Esophagus muscularis mucosa (tissue), 4 donors: ENCODE measurements around the gene ZNF581. TPM values are rescaled to one million over a fixed set of nuclear protein-coding genes. Genes with fewer than 3 reads are reported as not detected.

Experiments used
- DNase-seq: peaks from one replicate; pipeline ENCODE4 v3.0.0-alpha.2; 2017; ENCODE audit errors: extremely low spot score
- H3K27ac ChIP-seq, 4 donors: fragments of 200-600 bp; sonication (generic); replicated peaks in 1 of 4; 1 replicate in 3 of 4; 2 replicates in 1 of 4; pipeline ENCODE4 v1.5.1; 2016 to 2019; ENCODE audit warnings: mild to moderate bottlenecking in 1 of 4
- H3K27me3 ChIP-seq, 4 donors: fragments of 200-600 bp; sonication (generic); one replicate each; pipeline versions ENCODE4 v1.5.1 to v1.6.0; 2016 to 2019
- H3K36me3 ChIP-seq, 4 donors: fragments of 200-600 bp; sonication (generic); one replicate each; pipeline ENCODE4 v1.5.1; 2016 to 2019
- H3K4me1 ChIP-seq, 4 donors: fragments of 200-600 bp; sonication (generic); one replicate each; pipeline ENCODE4 v1.5.1; 2016 to 2019
- H3K4me3 ChIP-seq, 4 donors: fragments of 200-600 bp; sonication (generic); 1 replicate in 2 of 4; 2 replicates in 2 of 4; pipeline ENCODE4 v1.5.1; 2016 to 2019; ENCODE audit warnings: mild to moderate bottlenecking in 4 of 4, moderate library complexity in 1 of 4
- H3K9me3 ChIP-seq, 4 donors: fragments of 200-600 bp; sonication (generic); 1 replicate in 3 of 4; 2 replicates in 1 of 4; pipeline ENCODE4 v1.5.1; 2016 to 2019
- CTCF ChIP-seq, 3 experiments: fragments of 200-600 bp in 2 of 3; fragments of 450-650 bp in 1 of 3; sonication (generic) in 2 of 3; IDR thresholded peaks; one replicate each; pipeline ENCODE4 v1.5.1; 2017 to 2019; ENCODE audit warnings: antibody characterized with exemption in 3 of 3, mild to moderate bottlenecking in 2 of 3, moderate library complexity in 1 of 3
- EP300 ChIP-seq: sonication (generic); formaldehyde crosslinking; IDR thresholded peaks from one replicate; pipeline ENCODE4 v1.6.1; 2017; ENCODE audit warnings: antibody characterized with exemption
- POLR2A ChIP-seq: fragments of 450-650 bp; IDR thresholded peaks from one replicate; pipeline ENCODE4 v1.6.1; 2017; ENCODE audit warnings: antibody characterized with exemption, moderate library complexity, mild to moderate bottlenecking, low read depth
- POLR2AphosphoS5 ChIP-seq, 2 donors: sonication (generic); formaldehyde crosslinking; IDR thresholded peaks; one replicate each; pipeline ENCODE4 v1.6.1; 2017; ENCODE audit warnings: antibody characterized with exemption in 2 of 2
- WGBS: methylation state at CpG from one replicate; pipeline ENCODE4 v1.1.5; 2018; 5-methylcytosine and 5-hydroxymethylcytosine counted together
- intact Hi-C: fragments of 100-400 bp; cut with DNase I; formaldehyde crosslinking; loops from one replicate; pipeline ENCODE4 v1.15.1; 2023
- total RNA-seq, 4 donors: library from RNA; depleted of rRNA; stranded (reverse); fragments of >200 nt; gene quantifications; one replicate each; pipeline versions ENCODE4 v1.1.0 to v1.2.1, GENCODE V29; 2016

The ZNF581 gene
- total RNA-seq, 4 donors from 2014 or later, result 13.3 to 26.6 (median 18.2) TPM

- peaks cover 62 to 100% (median 98%) of the 10 kb centered on the region in 4 donors for H3K36me3 ChIP-seq
- no peak overlapping the region for H3K4me3 ChIP-seq
- DNase-seq, result no peak
- 92% methylated on average over 30 of the region's 31 CpGs for WGBS
- TF ChIP-seq EP300 (no peak), POLR2A (no peak), POLR2AphosphoS5 (IDR thresholded peaks at IDR 0.05) (no peak), CTCF (IDR thresholded peaks at IDR 0.05) (no peak)
- H3K9me3 ChIP-seq, result no peaks in the 10 kb centered on the region
- H3K27ac ChIP-seq, result no peak overlapping the region
- peaks cover 0 to 30% (median 13%) of the 10 kb centered on the region in 4 donors for H3K4me1 ChIP-seq
- intact Hi-C loops, result no loop called here
- no peaks in the 10 kb centered on the region for H3K27me3 ChIP-seq
Observed at GRCh38 chr19:55690769-55691545, 47.5 kb downstream of the ZNF581 start.

- Histone ChIP-seq H3K36me3 (peaks cover 69 to 100% (median 98%) of the 10 kb centered on the region in 4 donors), H3K9me3 (no peaks in the 10 kb centered on the region), H3K27ac (no peak overlapping the region), H3K4me1 (peaks cover 0 to 21% (median 9%) of the 10 kb centered on the region in 4 donors), H3K27me3 (no peaks in the 10 kb centered on the region), H3K4me3 (no peak overlapping the region)
- intact Hi-C loops, result no loop called here
- 90% methylated on average over 21 of the region's 31 CpGs for WGBS
- no peak for DNase-seq
- TF ChIP-seq POLR2A (no peak), POLR2AphosphoS5 (IDR thresholded peaks at IDR 0.05) (no peak), EP300 (no peak), CTCF (IDR thresholded peaks at IDR 0.05) (no peak)
Observed at GRCh38 chr19:55691561-55692481, 48.4 kb downstream of the ZNF581 start.

GRCh38 chr19:55692681-55693081 lies 49.2 kb downstream of the ZNF581 start:
- no peak for TF ChIP-seq EP300
- TF ChIP-seq CTCF (IDR thresholded peaks at IDR 0.05), result no peak
- no peak for TF ChIP-seq POLR2A
- no peak for TF ChIP-seq POLR2AphosphoS5 (IDR thresholded peaks at IDR 0.05)
- H3K4me3 ChIP-seq, result no peak overlapping the region
- H3K27me3 ChIP-seq, result no peaks in the 10 kb centered on the region
- H3K4me1 ChIP-seq, result peaks cover 0 to 13% (median 5%) of the 10 kb centered on the region in 4 donors
- no peaks in the 10 kb centered on the region for H3K9me3 ChIP-seq
- intact Hi-C loops, result no loop called here
- WGBS, result 92% methylated on average over 13 of the region's 19 CpGs
- H3K36me3 ChIP-seq, result peaks cover 69 to 100% (median 99%) of the 10 kb centered on the region in 4 donors
- H3K27ac ChIP-seq, result no peak overlapping the region
- no peak for DNase-seq

GRCh38 chr19:55693336-55693974 lies 50.0 kb downstream of the ZNF581 start:
- Histone ChIP-seq H3K27me3 (no peaks in the 10 kb centered on the region), H3K36me3 (peaks cover 73 to 100% (median 99%) of the 10 kb centered on the region in 4 donors), H3K27ac (no peak overlapping the region), H3K4me1 (peaks cover 0 to 5% (median 2%) of the 10 kb centered on the region in 4 donors), H3K4me3 (no peak overlapping the region), H3K9me3 (no peaks in the 10 kb centered on the region)
- TF ChIP-seq POLR2A, result no peak
- TF ChIP-seq POLR2AphosphoS5 (IDR thresholded peaks at IDR 0.05), result no peak
- no peak for TF ChIP-seq CTCF (IDR thresholded peaks at IDR 0.05)
- TF ChIP-seq EP300, result no peak
- 97% methylated on average over 13 of the region's 20 CpGs for WGBS
- intact Hi-C loops, result no loop called here
- no peak for DNase-seq
